Urinary bladder (tissue), 4 donors: ENCODE measurements around the gene SERINC2. TPM values are rescaled to one million over a fixed set of nuclear protein-coding genes. Genes with fewer than 3 reads are reported as not detected.

ENCODE experiments used
- DNase-seq: peaks from one replicate; pipeline ENCODE4 v3.0.0-alpha.2; 2015; ENCODE audit errors: extremely low spot score
- H3K27ac ChIP-seq: one replicate; pipeline ENCODE4 v1.5.1; 2013; ENCODE audit warnings: low read depth, mild to moderate bottlenecking, moderate library complexity
- H3K36me3 ChIP-seq: one replicate; pipeline ENCODE4 v1.6.1; 2013; ENCODE audit warnings: mild to moderate bottlenecking, moderate library complexity; ENCODE audit not compliant: insufficient read depth
- H3K4me1 ChIP-seq: one replicate; pipeline ENCODE4 v1.6.1; 2013; ENCODE audit warnings: mild to moderate bottlenecking, moderate library complexity; ENCODE audit not compliant: insufficient read depth
- H3K4me3 ChIP-seq: one replicate; pipeline ENCODE4 v1.5.1; 2013; ENCODE audit warnings: low read depth, low read length
- WGBS: extraction: QIAGEN DNeasy Blood & Tissue Kit; methylation state at CpG from one replicate; pipeline ENCODE4 v1.1.7; 2013; 5-methylcytosine and 5-hydroxymethylcytosine counted together
- polyA plus RNA-seq: library from polyadenylated mRNA; stranded (reverse); fragments of 200-250 nt; gene quantifications from one replicate; pipeline ENCODE4 v1.2.3, GENCODE V29; 2013
- total RNA-seq: library from RNA; depleted of rRNA; stranded (reverse); fragments of >200 nt; gene quantifications from one replicate; pipeline ENCODE4 v1.2.3, GENCODE V29; 2014
- donor health status: healthy with polysubstance abuse.
- donor health status: healthy.

SERINC2 gene
- total and polyA plus RNA-seq, 2 donors, result 8.9 to 43.3 TPM

DNA sequence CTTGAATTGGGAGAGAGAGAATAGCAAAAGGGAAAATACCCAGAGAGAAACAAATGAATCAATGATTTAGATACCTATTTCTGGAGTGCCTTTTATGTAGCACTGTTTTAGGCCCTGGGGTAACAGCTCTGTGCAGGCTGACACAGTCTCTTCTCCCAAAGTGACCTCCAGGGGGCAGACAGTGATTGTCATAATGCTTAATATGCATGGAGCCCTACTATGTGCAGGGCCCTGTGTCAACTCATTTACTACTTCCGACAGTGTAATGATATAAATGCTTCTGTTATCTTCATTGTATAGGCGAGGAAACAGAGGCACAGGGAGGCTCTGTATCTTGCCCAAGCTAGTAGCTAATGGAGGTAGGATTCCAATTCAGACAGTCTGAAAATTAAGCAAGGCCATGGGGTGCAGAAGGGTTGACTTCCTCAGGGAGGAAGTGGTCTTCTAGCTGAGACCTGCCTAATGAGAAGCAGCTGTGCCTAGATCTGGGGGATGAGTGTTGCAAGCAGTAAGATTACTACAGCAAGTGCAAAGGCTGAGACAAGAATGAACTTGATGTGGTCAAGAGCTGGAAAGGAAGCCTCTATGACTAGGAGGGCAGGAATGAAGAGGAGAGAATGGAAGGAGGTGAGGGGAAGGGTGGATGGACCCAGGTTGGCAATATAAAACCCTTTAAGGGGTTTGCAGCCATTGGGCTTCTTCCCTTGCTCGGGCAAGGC, 16.2 kb upstream of the SERINC2 start:
- WGBS, result 96% methylated on average over 3 of the region's 3 CpGs

DNA sequence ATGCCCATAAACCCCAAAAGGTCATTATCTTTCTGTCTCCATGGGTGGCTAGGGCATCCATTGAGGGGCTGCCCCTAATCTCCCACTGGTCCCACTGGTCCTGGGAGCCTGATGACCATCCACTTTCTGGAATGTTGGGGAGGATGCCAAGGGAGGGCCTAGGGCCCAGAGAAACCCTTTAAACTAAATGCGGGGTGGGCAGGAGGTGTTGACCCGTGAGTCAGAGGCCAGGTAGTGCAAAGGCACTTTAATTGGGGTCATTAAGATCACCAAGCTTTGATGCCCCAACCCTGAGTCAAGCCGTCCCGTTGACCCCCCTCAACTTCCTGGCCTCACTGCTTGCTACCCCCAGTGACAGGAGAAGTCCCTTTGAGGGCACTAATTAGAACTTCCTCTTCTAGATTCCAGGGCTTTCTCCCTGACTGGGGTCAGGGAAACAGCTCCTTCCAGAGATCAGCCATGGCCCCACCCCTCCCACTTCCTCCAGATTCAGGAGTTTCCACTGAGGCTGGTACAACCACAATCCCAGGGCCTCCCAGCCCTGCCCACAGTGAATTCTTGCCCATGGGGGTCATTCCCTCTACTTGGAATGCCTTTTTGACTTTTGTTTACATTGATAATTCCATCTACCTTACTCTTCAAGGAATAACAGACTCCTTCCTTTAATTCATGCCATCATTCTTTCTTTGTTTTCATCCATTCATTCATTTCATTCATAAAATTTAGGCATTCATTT, 15.5 kb upstream of the SERINC2 start:
- no peaks in the 10 kb centered on the region for H3K4me1 ChIP-seq
- WGBS, result 64% methylated on average over 4 of the region's 4 CpGs
- no peaks in the 10 kb centered on the region for H3K36me3 ChIP-seq
- no peak for DNase-seq
- H3K27ac ChIP-seq, result no peak overlapping the region
- H3K4me3 ChIP-seq, result no peak overlapping the region

More for the DNA sequence above, 16.2 kb upstream of the SERINC2 start:
- H3K4me3 ChIP-seq, result no peak overlapping the region
- H3K36me3 ChIP-seq, result no peaks in the 10 kb centered on the region
- DNase-seq, result no peak
- no peak overlapping the region for H3K27ac ChIP-seq
- H3K4me1 ChIP-seq, result no peaks in the 10 kb centered on the region

GRCh38 chr1:31398246-31398645, 14.8 kb upstream of the SERINC2 start:
- WGBS, result 85% methylated on average over 2 of the region's 2 CpGs
- Histone ChIP-seq H3K36me3 (no peaks in the 10 kb centered on the region), H3K27ac (no peak overlapping the region), H3K4me1 (no peaks in the 10 kb centered on the region), H3K4me3 (no peak overlapping the region)
- no peak for DNase-seq

GRCh38 chr1:31399976-31400375, 13.0 kb upstream of the SERINC2 start:
- Histone ChIP-seq H3K4me1 (no peaks in the 10 kb centered on the region), H3K27ac (no peak overlapping the region), H3K36me3 (no peaks in the 10 kb centered on the region), H3K4me3 (no peak overlapping the region)
- WGBS, result 49% methylated on average over 3 of the region's 3 CpGs
- no peak for DNase-seq

DNA sequence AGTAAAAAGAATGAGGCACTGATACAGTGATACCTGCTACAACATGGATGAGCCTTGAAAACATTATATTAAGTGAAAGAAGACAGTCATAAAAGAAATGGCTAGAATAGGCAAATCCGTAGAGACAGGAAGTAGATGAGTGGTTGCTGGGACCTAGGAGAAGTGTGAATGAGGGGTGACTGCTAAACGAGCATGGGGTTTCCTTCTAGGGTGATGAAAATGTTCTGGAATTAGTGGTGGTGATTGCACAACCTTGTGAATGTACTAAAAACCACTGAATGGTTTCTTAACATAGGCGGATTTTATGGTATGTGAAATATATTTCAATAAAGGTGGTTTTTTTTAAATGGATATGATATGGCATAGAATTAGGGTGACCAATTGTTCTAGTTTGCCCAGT, 12.6 kb upstream of the SERINC2 start:
- no peaks in the 10 kb centered on the region for H3K36me3 ChIP-seq
- 40% methylated on average over 3 of the region's 3 CpGs for WGBS
- no peak overlapping the region for H3K4me3 ChIP-seq
- no peak for DNase-seq
- H3K27ac ChIP-seq, result no peak overlapping the region
- no peaks in the 10 kb centered on the region for H3K4me1 ChIP-seq

- Histone ChIP-seq H3K36me3 (no peaks in the 10 kb centered on the region), H3K27ac (no peak overlapping the region), H3K4me1 (no peaks in the 10 kb centered on the region), H3K4me3 (no peak overlapping the region)
- WGBS, result 47% methylated on average over 2 of the region's 2 CpGs
- no peak for DNase-seq
These were observed 11.8 kb upstream of the SERINC2 start for GRCh38 chr1:31401241-31401640.

GRCh38 chr1:31405578-31406245, 7.3 kb upstream of the SERINC2 start:
- WGBS, result 92% methylated on average over 6 of the region's 6 CpGs
- DNase-seq, result no peak

DNA sequence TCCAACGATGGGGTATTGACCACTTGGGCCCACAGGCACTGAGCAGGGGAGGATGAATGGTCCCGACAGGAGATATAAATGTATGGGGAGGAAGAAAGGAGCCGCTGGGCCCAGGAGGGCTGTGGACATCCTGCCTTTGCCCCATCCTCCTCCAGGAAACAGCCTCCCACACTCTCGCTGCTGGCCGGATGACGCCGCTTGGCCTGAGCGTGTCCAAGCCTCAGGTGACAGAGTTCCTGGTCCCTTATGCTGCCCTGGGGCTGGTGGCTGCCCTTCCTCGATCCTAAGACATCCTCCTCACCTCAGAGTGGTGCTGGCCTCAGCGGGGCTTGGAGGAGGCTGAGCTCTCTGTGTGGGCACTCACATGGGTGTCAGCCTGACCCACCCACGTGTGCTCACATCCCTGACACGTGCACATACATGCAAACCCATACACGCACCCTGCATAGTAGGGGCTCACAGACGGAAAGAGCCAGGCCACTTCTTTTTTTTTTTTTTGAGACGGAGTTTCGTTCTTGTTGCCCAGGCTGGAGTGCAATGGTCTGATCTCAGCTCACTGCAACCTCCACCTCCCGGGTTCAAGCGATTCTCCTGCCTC, 5.9 kb upstream of the SERINC2 start:
- DNase-seq, result no peak
- no peaks in the 10 kb centered on the region for H3K4me1 ChIP-seq
- WGBS, result 83% methylated on average over 18 of the region's 18 CpGs
- H3K36me3 ChIP-seq, result no peaks in the 10 kb centered on the region
- H3K27ac ChIP-seq, result no peak overlapping the region
- H3K4me3 ChIP-seq, result no peak overlapping the region

More at GRCh38 chr1:31405578-31406245, 7.3 kb upstream of the SERINC2 start:
- Histone ChIP-seq H3K36me3 (no peaks in the 10 kb centered on the region), H3K4me3 (no peak overlapping the region), H3K27ac (no peak overlapping the region), H3K4me1 (no peaks in the 10 kb centered on the region)

- no peaks in the 10 kb centered on the region for H3K36me3 ChIP-seq
- no peak overlapping the region for H3K4me3 ChIP-seq
- no peak for DNase-seq
- no peaks in the 10 kb centered on the region for H3K4me1 ChIP-seq
- 84% methylated on average over 5 of the region's 5 CpGs for WGBS
- no peak overlapping the region for H3K27ac ChIP-seq
These were observed 4.2 kb upstream of the SERINC2 start for GRCh38 chr1:31408788-31409318.

DNA sequence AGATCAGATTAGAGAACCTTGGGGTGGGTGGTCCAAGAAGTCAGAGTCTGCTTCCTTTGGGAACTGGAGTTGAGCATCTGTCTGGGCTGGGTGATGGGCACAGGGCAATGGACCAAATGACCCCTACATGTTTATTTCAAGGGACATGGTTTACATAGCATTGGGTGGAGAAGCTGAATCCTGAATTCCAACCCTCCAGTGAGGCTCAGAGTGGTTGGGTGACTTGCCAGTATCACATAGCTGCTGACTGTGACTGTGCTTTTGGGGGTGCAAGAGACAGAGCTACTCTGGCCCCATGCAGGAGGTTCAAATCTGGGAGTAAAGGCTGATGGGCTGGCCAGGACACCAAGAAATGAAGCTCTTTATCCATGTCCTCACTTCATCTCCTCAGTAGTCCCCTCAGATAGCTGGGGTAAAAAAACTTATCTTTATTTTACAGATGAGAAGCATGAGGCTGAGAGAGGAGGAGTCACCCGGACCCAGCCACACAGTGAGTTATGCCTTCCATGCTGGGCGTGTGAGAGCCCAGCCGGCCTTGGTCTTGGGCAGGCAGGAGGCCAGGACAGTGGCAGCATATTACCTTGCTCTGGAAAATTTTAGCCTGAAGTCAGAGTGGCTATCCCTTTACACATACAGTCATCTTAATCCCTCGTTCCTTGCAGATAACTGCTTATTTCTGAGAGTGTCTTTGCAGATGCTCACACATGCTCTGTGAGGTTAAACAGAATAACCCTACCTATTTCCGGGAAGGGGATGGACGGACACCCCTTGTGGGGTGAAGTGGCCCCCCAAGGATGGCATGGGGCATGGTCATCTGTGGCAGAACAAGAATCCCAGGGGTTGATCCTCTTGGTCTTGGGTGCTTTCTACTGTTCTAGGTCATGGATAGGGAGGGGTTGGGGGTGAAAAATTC, 2.8 kb upstream of the SERINC2 start:
- H3K36me3 ChIP-seq, result no peaks in the 10 kb centered on the region
- WGBS, result 67% methylated on average over 6 of the region's 6 CpGs

GRCh38 chr1:31410871-31411270, 2.1 kb upstream of the SERINC2 start:
- no peaks in the 10 kb centered on the region for H3K36me3 ChIP-seq
- no peak for DNase-seq
- no peak overlapping the region for H3K27ac ChIP-seq
- no peaks in the 10 kb centered on the region for H3K4me1 ChIP-seq
- WGBS, result 83% methylated on average over 4 of the region's 4 CpGs
- H3K4me3 ChIP-seq, result no peak overlapping the region

More for the DNA sequence above, 2.8 kb upstream of the SERINC2 start:
- DNase-seq, result no peak
- Histone ChIP-seq H3K4me3 (no peak overlapping the region), H3K4me1 (no peaks in the 10 kb centered on the region), H3K27ac (no peak overlapping the region)

- Histone ChIP-seq H3K4me1 (no peaks in the 10 kb centered on the region), H3K36me3 (no peaks in the 10 kb centered on the region), H3K27ac (no peak overlapping the region), H3K4me3 (no peak overlapping the region)
- no peak for DNase-seq
- 82% methylated on average over 2 of the region's 2 CpGs for WGBS
These were observed 808 bp upstream of the SERINC2 start for GRCh38 chr1:31412205-31412604.
